Muscle of leg (tissue), 11 donors: ENCODE results near the gene GRAPL. TPM values are rescaled to one million over a fixed set of nuclear protein-coding genes. Genes with fewer than 3 reads are reported as not detected.
"Not testable (repeated sequence)": the region's sequence is repeated elsewhere in the genome, so short reads cannot be mapped to it uniquely, and the experiment has no call there.

Experiments
- DNase-seq: peaks from one replicate; pipeline ENCODE4 v3.0.0; 2013
- H3K27ac ChIP-seq: one replicate; pipeline ENCODE4 v1.5.1; 2013; ENCODE audit warnings: mild to moderate bottlenecking, low read length, control low read depth
- H3K27me3 ChIP-seq: one replicate; pipeline ENCODE4 v1.6.1; 2013; ENCODE audit warnings: low read length; ENCODE audit not compliant: control insufficient read depth, insufficient read depth
- H3K36me3 ChIP-seq: one replicate; pipeline ENCODE4 v1.6.1; 2013; ENCODE audit warnings: low read length; ENCODE audit not compliant: control insufficient read depth, insufficient read depth
- H3K4me1 ChIP-seq: one replicate; pipeline ENCODE4 v1.6.1; 2013; ENCODE audit warnings: low read length; ENCODE audit not compliant: control insufficient read depth, insufficient read depth
- H3K4me3 ChIP-seq: one replicate; pipeline ENCODE4 v1.5.1; 2013; ENCODE audit warnings: low read length, control low read depth
- H3K9me3 ChIP-seq: replicated peaks from 2 replicates; pipeline ENCODE4 v1.6.1; 2013; ENCODE audit warnings: low read depth, low read length; ENCODE audit not compliant: control insufficient read depth
- WGBS: methylation state at CpG from one replicate; pipeline ENCODE4 v1.1.5; 2013; ENCODE audit warnings: missing lambda C conversion rate; ENCODE audit not compliant: insufficient coverage; 5-methylcytosine and 5-hydroxymethylcytosine counted together
- polyA plus RNA-seq, 8 donors: library from polyadenylated mRNA; unstranded; fragments of 120-200 nt; gene quantifications; one replicate each; pipeline versions ENCODE4 v1.2.1 to v1.2.3, GENCODE V29; 2013; ENCODE audit warnings: inconsistent platforms in 1 of 8, low replicate concordance in 1 of 8; ENCODE audit not compliant: insufficient read length in 8 of 8, insufficient read depth in 1 of 8
- total RNA-seq: library from RNA; stranded (reverse); fragments of 120-200 nt; gene quantifications from one replicate; pipeline ENCODE4 v1.2.4, GENCODE V29; 2013

GRAPL gene
- total and polyA plus RNA-seq, 9 donors, result 0.76 to 3.2 (median 2.2) TPM

DNA sequence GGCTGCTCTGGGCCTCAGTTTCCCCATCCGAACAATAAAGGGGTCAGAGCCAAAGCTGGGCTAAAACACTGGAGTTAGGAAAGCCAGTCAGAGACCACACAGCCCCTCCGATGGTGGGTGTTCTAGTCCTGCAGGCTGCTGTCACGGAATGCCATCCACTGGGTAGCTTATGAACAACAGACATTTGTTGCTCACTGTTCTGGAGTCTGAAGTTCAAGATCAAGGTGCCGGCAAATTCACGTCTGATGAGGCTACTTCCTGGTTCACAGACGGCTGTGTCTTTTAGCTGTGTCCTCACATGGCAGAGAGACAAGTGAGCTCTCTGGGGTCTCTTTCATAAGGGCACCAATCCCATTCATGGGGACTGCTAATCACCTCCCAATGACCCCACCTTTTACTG is 9.2 kb downstream of the GRAPL start:
- not testable (repeated sequence) for H3K36me3 ChIP-seq, H3K9me3 ChIP-seq, H3K4me1 ChIP-seq, DNase-seq, H3K4me3 ChIP-seq, H3K27ac ChIP-seq, H3K27me3 ChIP-seq
- WGBS, result no CpG with 5 or more reads among the region's 6 CpGs

DNA sequence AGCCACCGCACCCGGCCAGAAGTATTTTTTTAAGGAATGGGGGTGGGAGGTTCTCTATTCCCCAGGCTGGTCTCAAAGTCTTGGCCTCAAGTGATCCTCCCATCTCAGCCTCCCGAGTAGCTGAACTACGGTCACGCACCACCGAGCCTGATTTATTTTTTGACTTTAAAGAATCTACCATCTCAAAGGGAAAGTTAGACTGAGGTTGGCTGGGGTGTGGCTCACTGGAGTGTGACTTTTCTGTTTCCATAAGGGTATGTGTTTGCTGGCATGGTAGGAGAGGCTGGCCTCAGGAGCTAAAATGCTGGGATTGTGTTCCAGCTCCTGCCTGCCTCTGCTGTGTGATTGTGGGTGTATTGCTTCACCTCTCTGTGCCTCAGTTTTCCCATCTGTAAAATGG is 10.6 kb downstream of the GRAPL start:
- not testable (repeated sequence) for H3K36me3 ChIP-seq, H3K27ac ChIP-seq, DNase-seq, H3K4me1 ChIP-seq, H3K4me3 ChIP-seq, H3K27me3 ChIP-seq, H3K9me3 ChIP-seq
- WGBS, result no CpG with 5 or more reads among the region's 6 CpGs

DNA sequence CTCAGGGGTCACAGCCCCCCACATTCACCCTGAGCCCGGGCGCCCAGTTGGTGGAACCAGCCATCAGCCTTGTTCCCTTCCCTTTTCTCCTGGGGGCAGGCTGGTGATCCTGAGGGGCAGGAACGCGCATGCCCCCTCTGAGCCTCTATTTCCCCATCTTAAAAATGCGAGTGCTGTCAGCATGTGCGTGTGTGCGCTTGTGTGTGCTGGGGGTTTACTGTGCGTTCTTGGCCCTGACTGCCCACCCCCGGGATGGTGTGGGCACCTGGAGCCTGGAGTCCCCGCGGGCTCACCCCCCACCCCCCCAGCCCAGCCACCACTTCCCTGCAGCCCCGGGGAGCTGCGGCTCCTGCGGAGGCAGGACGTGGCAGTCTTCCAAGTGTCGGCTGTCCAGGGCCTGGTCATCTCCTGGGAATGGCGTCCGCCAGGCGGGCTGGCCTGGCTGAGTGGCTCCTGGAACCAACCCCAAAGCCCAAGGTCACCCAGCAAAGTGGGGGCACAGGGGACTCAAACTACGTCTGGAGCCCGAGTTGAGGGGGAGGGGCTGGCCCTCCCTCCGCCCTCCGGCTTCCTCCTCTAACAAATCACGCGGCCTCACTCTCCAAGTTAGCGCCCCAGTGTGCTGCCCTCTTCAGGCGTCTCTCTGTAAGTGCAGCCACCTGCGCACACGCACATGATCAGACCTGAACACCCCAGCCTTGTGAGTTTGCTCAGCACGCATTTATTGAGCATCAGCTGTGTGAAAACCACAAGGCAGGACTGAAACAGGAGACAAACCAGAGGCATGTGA is 14.2 kb downstream of the GRAPL start:
- H3K4me1 ChIP-seq, DNase-seq, H3K27ac ChIP-seq, H3K27me3 ChIP-seq, H3K4me3 ChIP-seq, H3K9me3 ChIP-seq, H3K36me3 ChIP-seq: not testable (repeated sequence)
- whole genome bisulfite sequencing, result no CpG with 5 or more reads among the region's 30 CpGs

DNA sequence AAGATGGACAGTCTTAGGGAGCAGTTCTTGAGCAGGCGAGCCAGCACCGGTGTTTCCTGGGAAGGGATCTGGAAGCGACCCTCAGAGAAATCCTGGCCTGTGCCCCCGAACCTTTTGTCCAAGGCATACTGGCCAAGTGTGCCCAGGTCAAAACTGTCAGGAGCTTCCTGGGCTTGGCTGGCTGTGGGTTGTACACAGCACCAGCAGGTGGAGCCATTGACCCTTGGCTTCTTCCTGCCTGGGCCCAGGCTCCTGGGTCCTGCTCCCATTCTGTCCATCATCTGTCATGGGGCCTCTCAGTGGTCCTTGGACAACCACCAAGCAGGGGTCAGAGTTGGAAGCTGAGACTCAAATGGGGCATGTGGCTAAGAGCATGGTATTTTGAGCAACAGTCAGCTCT is 15.0 kb downstream of the GRAPL start:
- whole genome bisulfite sequencing, result no CpG with 5 or more reads among the region's 4 CpGs

DNA sequence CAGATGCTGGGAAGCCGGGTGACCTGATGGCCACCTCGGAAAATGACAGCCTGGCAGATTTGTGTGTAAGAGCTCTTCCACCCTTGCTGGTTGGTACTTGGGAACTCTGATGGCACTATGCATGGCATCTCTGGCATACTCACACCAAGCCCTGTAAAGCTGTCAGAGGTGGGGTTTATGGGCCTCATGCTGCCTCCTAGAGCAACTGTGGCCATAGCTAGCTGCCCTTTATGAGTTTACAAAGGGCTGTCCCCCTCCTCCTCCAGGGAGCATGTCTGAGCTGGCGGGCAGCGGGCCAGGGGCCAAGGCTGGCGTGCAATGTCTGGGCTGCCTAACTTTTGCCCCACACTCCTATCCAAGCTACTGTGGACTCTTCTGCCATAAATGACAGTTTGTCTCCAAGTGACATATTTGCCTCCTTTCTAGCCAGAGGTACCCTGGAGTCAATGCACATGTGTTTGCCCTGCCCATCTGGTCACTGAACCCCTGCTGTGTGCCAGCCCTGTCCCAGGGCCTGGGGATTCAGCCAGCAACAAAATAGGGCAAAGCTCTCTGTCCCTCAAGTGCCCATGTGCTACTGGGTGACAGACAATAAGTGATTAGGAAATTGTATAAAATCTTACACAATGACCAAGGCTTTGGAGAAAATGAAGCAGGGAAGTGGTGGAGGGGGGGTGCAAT is 15.8 kb downstream of the GRAPL start:
- not testable (repeated sequence) for H3K4me1 ChIP-seq, H3K36me3 ChIP-seq, H3K4me3 ChIP-seq, H3K27me3 ChIP-seq, DNase-seq, H3K27ac ChIP-seq, H3K9me3 ChIP-seq
- WGBS, result no CpG with 5 or more reads among the region's 5 CpGs

More for the DNA sequence above, 15.0 kb downstream of the GRAPL start:
- H3K36me3 ChIP-seq, H3K4me1 ChIP-seq, H3K27ac ChIP-seq, DNase-seq, H3K9me3 ChIP-seq, H3K27me3 ChIP-seq, H3K4me3 ChIP-seq: not testable (repeated sequence)

DNA sequence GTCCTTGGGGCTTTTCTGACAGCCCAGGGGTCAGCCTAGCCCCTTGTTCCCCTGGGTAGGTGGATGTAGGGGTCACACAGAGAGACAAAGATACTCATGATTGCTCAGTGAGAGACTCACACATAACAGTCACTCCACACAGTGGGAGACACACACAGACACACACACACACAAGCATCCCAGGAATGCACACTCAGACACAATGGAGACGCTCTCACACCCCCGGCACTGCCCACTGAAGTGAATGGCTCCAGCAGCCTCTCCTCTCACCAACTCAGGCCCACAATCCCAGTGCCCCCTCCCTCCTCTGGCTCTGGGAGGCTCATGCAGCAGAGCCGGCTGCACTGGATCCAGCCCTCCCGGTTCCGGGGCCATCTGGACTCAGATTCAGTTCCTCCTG is 17.0 kb downstream of the GRAPL start:
- H3K27ac ChIP-seq, H3K4me3 ChIP-seq, DNase-seq, H3K36me3 ChIP-seq, H3K27me3 ChIP-seq, H3K9me3 ChIP-seq, H3K4me1 ChIP-seq: not testable (repeated sequence)
- WGBS, result no CpG with 5 or more reads among the region's 5 CpGs

DNA sequence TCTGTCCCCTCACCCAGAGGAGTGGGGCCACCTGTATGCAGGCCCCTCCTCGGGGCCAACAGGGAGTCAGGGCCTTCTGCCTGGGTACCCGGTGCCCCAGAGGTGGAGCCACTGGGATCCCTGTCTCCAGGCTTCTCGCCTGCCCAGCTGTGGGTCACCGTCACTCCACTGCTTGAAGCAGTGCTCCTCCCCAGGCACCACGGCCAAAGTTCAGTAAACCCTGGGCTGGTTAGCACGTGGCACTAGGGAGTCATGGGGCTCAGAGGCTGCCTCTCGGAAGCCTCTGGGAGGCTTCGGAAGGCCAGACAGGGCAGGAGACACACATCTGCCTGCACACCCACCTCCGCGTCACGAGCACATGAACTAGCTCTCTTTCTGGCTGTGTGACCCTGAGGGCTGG is 18.1 kb downstream of the GRAPL start:
- not testable (repeated sequence) for H3K4me1 ChIP-seq, H3K9me3 ChIP-seq, H3K27me3 ChIP-seq, H3K4me3 ChIP-seq, DNase-seq, H3K27ac ChIP-seq, H3K36me3 ChIP-seq
- WGBS, result no CpG with 5 or more reads among the region's 11 CpGs

DNA sequence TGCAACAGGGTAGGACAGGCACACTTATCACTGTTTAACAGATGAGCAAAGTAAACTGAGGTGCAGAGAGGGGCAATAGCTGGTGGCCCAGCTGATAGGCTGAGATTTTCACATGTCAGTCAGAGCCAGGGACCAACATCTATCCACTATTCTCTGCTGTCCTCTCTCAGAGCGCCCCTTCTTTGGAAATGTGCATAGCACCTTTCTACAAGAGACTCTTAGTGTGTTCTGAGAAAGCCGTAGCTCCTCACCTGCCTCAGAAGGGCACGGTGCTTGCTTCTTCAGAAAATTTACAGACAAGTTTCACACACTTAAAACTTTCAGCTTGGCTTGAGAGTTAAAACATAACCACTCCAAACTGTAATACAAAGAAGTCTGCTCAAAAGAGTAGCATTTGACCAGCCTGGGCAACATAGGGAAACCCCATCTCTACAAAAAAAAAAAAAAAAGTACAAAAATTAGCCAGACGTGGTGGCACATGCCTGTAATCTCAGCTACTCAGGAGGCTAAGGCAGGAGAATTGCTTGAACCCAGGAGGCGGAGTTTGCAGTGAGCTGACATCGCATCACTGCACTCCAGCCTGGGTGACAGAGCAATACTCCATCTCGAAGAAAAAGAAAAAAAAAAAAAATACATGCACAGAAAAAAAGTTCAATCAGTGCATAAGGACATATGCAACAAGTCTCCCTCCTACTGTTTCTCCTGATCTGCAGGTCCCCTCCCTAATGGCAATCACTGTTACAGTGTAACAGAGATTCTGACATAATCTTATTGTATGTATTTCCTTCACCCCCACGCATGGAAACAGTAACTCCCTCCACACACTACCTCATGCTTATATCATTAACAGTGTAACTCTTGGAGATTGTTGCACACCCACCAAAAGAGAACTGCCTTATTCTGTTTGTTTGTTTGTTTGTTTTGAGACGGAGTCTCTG is 23.6 kb downstream of the GRAPL start:
- no CpG with 5 or more reads among the region's 9 CpGs for WGBS

DNA sequence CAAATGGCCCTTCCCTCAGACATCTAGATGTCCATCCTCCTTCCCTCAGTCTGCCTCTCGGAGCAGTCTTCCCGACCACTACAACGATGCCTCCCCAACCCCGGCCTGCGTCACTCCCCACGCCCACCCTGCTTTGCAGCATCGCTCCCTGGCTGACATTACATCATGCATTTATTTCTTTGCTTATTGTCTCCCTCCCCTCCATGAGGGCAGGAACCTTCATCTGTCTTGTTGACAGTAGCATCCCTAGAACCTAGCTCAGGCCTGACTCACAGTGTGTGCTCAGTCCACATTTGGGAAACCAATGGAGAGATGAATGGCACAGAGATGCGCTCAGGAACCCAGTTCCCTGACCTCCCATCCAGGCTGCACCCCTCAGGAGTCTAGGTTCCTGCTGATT is 30.2 kb downstream of the GRAPL start:
- not testable (repeated sequence) for DNase-seq, H3K9me3 ChIP-seq, H3K27ac ChIP-seq, H3K36me3 ChIP-seq, H3K27me3 ChIP-seq, H3K4me1 ChIP-seq, H3K4me3 ChIP-seq
- WGBS, result no CpG with 5 or more reads among the region's 8 CpGs

More for the DNA sequence above, 23.6 kb downstream of the GRAPL start:
- H3K27me3 ChIP-seq, H3K4me3 ChIP-seq, H3K9me3 ChIP-seq, DNase-seq, H3K27ac ChIP-seq, H3K4me1 ChIP-seq, H3K36me3 ChIP-seq: not testable (repeated sequence)

DNA sequence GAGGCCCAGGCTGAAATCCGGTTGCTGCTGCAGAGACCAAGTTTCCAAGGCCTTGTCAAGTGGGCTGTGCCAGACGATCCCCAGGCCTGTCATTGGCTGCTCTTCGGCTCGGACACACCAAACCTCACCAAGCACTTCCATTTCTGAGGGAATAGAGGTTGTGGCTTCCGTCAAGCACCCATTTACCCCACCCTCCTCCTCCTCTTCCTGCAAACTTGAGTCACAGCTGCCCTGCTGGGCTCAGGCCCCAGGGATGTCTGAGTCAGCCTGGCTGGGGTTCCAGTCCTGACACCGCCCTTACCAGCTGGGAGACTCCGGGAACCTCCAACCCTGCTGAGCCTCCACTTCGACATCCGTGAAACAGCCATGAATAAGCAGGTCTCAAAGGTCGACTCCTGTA is 31.1 kb downstream of the GRAPL start:
- H3K9me3 ChIP-seq, H3K4me3 ChIP-seq, H3K36me3 ChIP-seq, H3K27me3 ChIP-seq, H3K4me1 ChIP-seq, H3K27ac ChIP-seq, DNase-seq: not testable (repeated sequence)
- no CpG with 5 or more reads among the region's 10 CpGs for WGBS
